GM21723 (cell line): ENCODE data around the gene SLC22A2.
"Not testable (repeated sequence)": the region's sequence is repeated elsewhere in the genome, so short reads cannot be mapped to it uniquely, and the experiment has no call there.

ENCODE experiments used
- ATAC-seq: cut with Tn5 transposase; IDR thresholded peaks from one replicate; pipeline ENCODE4 v1.9.1; 2021; ENCODE audit warnings: mild to moderate bottlenecking, moderate library complexity; ENCODE audit not compliant: unreplicated experiment

The SLC22A2 gene

DNA sequence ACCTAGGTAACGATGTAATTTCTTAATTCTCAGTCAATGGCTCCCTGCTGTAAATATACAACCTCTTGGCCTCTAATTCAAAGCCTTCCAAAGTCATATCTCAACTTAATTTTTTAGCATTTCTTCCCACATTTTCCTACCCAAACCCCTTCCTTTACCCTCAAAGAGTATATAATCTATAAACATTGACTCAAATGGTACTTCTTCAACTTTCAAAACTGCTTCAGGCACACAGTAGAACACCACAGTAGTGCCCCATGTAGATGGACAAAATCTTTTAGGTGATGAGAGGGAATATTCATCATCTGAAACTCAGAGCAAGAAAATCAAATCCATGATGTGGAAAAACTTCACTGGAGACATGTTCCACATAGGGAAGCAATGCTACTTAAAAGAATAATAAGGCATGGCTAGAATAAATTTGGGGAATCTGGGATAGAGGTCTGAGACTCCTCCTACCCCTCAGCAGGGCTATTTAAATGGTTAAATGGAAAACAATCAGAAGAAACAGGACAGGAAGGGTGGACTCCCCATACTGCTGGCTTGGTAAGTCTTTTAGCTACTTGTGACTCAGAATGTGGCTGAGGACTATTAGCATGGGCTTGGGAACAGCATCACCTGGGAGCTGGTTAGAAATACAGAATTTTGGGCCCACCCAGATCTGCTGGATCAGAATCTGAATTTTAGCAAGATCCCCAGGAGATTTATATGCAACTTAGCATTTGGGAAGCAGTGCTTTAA, 6.4 kb downstream of the SLC22A2 start:
- ATAC-seq: no peak

DNA sequence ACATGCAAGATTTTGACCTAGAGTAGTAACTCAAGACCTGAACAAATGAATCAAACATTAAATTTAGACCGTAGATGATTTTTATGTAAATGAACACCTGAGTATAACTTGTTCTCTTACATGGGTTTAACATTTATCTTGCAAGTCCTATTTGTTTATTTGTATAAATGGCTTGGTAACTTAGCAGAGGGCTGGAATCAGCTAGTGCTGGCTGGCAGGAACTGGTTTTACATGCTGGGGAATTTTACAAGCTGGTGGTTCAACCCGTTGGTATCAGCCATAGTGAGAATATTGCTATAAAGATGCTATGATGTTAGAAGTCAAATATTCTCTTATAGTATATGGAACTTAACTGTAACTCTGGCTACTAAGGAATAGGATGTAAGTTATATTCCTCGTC, 8.9 kb downstream of the SLC22A2 start:
- no peak for ATAC-seq

DNA sequence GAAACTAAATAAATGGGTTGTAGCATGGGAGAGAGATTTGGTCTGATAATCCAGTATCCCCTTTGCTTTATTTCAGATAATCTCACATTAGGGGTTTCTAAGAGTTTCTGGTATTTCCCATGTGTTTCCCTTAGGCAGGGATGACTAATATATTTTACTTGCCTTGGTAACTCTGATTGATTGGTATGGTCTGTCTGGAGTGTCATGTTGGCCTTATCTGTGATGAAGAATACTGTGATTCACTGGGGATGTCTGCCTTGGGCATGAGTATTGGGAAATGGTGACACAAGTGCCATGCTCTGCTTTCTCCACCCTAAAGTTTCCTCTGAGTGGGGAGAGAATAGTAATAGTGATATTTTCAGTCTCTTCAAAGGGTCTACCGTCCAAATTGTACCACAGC, 10.1 kb downstream of the SLC22A2 start:
- ATAC-seq: no peak

DNA sequence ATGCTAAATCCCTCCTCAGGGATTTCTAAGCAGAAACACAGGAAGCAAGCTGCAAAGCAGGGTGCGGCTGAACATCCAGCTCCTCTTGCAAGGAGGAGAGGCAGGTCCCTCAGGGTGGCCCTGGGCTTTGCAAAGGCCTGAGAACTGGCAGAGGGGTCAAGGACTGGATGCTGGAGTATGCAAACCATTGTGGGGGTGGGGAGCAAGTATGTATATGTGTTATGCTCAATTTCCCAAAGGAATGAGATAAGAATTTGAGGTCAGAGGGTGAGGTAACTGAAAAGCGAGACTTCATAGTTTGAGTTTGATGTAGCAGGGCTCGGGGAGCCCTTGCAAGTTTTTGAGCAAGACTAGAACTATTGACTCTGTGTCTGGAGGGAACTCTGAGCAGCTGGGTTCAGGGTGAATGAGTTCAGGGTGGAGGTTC, 11.2 kb downstream of the SLC22A2 start:
- no peak for ATAC-seq

DNA sequence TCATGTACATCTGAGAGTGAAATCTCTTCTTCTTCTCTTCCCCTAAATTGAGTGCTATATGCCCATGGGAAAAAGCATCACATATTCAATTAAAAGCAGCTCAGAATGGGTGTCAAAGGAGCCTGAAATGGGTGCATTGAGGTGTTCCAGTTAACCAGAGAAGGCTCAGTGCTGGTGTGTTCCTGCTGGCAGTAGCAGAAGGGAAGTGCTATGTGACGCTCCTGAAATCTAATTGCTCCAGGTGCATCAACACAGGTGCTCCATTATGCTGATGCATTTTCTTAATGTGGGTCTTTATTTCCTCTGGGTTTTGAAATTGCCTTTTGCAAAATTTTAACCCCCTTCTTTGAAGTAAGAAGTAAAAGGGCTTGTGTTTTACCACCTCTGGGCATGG, 17.9 kb downstream of the SLC22A2 start:
- no peak for ATAC-seq

DNA sequence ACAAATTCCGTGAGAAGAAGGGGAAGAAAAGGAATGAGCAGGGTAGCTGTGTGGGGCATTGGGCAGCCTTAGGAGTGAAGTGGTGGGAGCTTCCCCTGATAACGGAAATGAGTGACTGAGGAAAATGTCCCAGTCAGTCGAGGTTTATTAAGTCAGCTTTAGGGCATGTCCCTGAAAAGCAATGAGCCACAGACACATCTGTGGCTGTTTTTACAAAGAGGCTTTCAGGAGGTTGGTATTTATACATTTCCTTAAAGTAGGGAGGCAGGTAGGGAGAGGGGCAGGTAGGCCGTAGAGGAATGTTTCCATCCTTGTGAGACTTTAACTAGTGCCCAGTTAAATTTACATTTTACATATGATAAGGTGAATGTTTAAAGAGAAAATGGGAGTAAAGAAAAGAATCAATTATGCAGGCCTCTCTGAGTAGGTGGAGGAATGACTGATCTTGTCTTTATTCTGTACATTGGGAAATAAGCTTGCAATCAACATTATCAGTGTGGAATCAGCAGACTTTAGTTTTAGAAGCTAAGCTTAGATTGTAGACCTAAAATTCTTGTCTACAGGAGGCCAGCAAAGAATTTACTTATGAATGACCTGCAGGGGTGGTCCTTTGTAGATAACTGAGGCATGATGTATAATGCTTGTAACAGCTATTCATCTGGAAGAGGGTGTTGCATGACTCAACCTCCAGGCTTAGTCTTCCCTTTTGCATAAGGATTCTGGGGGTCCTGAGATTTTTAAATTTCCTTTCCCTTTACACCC, 18.5 kb downstream of the SLC22A2 start:
- ATAC-seq: no peak

DNA sequence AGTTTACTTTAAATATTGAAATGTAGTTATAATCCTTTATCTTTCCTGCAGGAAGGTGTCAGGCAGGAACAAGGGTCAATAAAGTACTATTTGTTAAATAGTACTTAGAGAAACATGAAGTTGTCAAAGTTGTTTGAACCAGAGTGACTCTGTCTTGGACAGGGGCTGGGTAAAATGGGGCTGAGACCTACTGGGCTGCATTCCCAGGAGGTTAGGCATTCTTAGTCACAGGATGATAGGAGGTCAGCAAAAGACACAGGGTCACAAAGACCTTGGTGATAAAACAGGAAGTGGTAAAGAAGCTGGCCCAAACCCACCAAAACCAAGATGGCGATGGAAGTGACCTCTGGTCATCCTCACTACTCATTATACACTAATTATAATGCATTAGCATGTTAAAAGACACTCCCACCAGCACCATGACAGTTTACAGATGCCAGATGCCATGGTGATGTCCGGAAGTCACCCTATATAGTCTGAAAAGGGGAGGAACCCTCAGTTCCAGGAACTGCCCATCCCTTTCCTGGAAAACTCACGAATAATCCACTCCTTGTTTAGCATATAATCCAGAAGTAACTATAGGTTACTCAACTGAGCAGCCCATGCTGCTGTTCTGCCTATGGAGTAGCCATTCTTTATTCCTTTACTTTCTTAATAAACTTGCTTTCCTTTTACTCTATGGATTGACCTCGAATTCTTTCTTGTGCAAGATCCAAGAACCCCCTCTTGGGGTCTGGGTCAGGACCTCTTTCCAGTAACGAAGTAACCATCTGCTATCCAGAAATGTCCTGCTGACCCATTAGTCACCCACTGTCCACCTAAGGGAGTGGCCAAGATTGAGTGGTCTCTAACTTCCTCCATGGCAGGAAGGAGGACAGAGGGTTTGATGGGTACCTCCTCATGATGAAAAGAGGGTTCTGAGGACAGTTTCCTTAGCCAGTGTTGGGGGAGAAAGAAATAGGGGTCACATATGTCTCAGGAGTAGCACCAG, 19.6 kb downstream of the SLC22A2 start:
- ATAC-seq: no peak

DNA sequence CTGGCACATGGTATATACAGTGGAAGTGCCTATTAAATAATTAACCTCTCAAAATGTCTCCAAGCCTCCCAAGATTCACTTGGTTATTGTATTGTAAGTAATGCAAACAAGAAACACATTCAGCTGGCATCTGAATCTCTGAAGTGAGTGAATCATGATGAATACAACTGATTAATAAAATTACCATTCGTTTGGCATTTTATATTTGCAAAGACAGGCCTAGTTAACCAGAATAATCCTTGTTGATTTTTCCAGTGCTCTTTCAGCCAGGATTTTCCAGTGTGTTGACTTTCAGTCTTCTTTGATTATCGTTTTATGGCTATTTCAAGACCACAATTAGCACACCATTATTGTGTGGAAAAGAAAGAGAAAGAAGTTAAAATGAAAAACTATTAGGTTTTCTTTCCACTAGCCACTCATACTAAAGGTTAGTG, 20.3 kb downstream of the SLC22A2 start:
- ATAC-seq: no peak

DNA sequence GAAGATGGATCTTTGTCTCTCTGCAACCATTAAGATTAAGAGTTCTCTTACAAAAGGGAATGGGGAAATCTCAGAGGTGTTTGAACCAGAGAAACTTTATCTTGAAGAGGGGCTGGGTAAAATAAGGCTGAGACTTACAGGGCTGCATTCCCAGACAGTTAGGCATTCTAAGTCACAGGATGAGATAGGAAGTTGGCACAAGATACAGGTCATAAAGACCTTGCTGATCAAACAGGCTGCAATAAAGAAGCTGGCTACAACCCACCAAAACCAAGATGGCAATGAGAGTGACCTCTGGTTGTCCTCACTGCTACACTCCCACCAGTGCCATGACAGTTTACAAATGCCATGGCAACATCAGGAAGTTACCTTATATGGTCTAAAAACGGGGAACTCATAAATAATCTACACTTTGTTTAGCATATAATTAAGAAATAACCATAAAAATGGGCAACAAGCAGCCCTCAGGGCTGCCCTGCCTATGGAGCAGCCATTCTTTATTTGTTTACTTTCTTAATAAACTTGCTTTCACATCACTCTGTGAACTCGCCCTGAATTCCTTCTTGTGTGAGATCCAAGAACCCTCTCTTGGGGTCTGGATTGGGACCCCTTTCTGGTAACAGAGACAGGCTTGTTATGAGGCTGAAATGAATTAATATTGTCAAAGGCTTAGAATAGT, 20.9 kb downstream of the SLC22A2 start:
- not testable (repeated sequence) for ATAC-seq

DNA sequence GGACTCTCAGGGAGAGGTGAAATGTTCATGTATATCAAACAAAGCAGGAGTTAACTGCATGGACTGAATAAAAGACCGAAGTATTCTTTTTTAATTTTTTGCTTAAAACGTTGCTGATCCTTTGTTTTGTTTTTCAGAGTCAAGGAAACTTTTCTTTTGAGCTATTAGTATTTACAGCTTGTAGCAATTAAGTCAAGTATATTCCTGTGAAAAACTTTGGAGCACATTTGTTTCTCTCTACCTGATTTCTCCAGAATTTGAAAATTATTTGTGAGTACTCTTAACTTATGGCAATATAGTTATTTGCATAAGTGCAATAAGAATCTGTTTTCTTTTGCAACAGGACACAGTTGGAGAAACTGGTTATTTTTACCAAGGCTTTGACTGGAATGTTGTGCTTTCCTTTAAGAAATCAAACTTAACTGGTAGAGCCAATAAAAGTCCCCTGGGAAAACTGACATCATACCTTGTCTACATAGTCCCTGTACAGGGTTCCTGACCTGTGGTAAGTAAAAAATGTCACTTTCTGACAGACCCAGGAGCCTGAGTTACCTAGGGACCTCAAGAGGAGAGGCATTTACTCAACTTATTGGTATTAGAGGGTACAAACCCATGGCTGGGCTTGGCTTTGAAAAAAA, 22.3 kb downstream of the SLC22A2 start:
- not testable (repeated sequence) for ATAC-seq

DNA sequence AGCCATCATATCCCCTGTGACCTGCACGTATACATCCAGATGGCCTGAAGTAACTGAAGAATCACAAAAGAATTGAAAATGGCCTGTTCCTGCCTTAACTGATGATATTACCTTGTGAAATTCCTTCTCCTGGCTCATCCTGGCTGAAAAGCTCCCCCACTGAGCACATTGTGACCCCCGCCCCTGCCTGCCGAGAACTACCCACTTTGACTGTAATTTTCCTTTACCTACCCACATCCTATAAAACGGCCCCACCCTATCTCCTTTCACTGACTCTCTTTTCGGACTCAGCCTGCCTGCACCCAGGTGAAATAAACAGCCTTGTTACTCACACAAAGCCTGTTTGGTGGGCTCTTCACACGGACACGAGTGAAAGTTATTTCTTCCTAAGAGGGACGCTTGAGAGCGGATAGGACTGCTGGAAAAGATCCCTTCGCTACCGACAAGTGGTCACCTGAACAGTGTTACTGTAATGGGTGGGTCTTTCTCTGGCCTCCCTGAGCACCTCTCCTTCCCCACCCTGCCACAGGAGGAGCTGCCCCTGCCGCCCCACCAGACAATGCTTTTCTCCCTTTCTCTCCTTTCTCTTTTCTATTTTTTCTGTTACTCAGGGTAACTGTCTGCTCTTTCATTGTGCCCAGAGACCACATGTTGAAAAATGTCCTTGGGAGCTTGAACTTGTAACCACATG, 24.5 kb downstream of the SLC22A2 start:
- not testable (repeated sequence) for ATAC-seq

DNA sequence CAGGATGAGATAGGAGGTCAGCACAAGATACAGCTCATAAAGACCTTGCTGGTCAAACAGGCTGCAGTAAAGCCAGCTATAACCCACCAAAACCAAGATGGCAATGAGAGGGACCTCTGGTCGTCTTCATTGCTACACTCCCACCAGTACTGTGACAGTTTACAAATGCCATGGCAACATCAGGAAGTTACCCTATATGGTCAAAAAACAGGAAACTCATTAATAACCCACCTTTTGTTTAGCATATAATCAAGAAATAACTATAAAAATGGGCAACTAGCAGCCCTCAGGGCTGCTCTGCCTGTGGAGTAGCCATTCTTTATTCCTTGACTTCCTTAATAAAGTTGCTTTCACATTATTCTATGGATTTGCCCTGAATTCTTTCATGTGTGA, 30.9 kb downstream of the SLC22A2 start:
- no peak for ATAC-seq

DNA sequence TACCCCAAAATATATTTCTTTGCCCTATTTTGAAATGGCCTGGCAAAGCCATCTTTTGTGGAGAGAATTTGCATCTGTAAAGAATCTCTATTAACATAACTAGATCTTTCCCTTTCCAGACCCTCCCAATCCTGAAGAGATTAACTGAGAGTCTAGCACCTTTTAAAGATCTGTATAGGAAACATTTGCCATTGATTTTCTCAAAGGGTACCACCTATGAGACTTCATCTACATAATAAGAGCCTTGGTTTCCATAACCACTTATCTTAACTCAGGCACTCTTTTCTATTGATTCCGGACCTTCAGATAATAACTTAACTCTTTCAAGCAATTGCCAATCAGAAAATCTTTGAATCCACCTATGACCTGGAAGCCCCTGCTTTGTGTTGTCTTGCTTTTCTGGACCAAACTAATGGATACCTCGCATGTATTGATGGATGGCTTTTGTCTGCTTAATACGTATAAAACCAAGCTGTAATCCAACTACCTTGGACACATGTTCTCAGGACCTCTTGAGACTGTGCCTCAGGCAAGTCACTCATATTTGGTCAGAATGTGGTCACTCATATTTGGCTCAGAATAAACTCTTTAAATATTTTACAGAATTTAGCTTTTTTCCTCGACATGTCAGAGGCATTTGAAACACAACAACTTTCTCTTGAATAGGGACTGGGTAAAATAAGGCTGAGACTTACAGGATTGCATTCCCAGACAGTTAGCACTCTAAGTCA, 31.4 kb downstream of the SLC22A2 start:
- no peak for ATAC-seq

DNA sequence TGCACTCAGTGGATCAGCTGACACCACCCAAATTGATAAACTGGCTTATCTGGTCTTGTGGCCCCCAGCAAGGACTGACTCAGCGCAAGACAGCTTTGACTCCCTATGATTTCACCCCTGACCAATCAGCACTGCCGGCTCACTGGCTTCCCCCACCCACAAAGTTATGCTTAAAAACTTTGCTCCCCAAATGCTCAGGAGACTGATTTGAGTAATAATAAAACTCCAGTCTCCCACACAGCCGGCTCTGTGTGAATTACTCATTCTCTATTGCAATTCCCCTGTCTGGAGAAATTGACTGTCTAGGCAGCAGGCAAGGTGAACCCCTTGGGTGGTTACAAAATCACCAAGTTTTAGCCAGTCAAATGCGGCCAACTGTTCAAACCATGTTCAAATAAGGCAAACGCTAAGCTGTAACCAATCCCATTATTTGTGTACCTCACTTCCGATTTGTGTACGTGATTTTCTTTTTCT, 32.5 kb downstream of the SLC22A2 start:
- ATAC-seq: peak; percentile 59

DNA sequence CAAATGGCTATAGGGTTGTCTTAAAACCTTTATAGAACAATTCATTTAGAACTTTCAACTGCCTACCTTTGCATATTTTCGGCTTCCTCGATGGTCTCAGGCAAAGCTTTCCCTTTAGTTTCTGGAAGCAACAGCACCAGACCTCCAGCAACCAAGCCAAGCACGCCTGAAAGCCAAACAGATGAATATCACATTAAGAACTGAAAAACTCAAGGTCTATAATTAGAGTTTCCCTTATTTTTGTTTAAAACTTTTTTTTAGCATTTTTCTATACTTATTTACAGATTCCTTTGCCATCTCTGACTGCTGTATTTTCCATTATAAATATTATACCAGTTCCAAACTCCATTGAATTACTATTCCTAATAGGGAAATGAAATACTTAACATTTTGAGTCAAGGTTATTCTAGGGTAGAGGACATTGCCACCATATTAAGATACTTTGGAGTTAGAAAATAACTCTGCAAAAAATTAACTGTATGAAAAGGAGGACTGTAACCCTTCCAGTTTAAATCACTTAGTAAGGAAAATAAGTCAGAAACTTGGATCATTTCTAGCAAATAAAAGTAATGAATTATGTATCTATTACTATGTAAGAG, 33.9 kb downstream of the SLC22A2 start:
- ATAC-seq: no peak

DNA sequence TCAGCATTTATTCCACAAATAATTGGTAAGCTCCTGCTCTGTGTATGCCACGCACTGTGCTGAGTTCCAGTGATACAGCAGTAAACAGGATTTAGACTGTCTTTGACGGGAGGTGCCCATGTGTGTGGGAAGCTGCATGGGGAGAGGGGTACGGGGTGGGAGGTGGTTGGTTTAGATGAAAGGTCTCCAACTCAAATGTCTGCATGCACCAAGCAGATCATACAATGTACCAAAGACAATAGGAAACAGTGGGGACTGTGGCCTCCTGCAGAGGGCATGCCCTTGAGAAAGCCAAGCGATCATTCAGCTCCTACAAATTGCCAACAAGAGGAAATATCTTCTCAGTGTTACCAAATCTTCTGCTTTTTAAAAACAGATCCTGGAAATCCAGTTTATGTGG, 36.1 kb downstream of the SLC22A2 start:
- ATAC-seq: no peak

DNA sequence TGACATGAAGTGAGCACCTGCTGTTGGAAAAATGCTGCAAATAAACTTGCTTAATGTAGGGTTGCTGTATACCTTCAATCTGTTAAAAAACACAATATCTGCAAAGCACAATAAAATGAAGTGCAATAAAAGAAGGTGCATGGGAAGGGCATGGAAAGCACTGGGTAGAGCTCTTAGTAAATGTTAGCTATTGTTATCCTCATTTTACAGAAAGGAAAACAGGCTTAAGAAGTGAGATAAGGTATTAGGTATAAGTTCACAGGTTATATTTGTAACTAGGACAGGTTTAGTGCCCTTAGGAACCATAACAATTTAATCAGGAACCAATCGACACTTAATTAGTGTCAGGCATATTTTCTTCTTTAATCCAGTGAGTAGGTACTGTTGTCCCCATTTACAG, 36.7 kb downstream of the SLC22A2 start:
- no peak for ATAC-seq

DNA sequence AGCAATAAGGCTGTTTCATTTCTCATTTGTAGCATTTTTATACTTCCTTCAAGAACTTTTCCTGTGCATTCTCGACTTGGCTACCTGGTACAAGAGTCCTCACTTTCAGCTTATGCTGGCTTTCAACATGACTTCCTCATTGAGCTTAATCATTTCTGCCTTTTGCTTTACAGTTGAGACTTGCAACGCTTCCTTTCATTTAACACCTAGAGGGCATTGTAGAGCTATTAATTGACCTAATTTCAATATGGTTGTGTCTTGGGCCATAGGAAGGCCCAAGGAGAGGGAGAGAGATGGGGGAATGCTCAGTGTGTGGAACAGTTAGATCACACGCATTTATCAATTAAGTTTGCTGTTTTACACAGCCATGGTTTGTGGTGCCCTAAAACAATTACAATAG, 37.2 kb downstream of the SLC22A2 start:
- ATAC-seq: no peak
